Measurements from ENCODE around the gene SCN5A. TPM values are rescaled to one million over a fixed set of nuclear protein-coding genes. Genes with fewer than 3 reads are reported as not detected.
A peak's percentile ranks its signal among the peaks of the same experiment; 100 is the strongest.

Gene SCN5A
- total RNA-seq, 1 donor from 2014 or later = 4.2 TPM

DNA sequence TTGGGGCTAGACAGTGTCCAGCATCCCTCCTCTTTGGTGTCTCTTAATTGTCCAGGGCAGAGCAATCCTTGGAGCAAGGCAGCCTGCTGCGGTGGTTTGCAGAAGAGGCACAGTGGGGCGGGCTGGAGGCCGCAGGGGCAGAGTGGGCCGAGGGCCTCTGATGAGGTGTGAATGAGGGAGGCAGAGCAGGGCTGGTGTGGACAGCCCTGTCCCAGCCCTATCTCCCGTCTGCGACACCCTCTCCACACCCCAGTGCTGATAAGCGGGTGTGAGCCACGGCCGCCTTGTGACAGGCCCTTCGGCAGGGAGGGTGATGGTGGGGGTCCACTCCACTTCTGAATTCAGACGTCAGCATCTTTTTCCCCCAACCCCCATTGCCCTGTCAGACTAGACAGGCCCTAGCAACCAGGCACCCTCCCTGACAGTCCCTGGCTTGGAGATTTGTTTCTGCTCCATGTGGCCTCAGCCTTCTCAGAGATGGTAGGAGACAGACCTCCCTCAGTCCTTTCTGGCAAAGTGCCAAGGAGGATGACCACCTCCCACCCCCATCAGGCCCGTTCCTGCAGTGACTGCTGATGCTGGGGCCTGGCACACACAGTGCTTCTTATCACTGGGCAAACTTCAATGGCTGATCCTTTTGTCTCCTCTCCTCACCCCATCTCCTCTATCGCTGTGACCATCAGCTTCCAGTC is 116.1 kb downstream of the SCN5A start:
- H3K27ac Mint-ChIP-seq = no peak overlapping the region
- H3K36me3 Mint-ChIP-seq (ENCODE audit: insufficient read depth) = peaks cover 19% of the 10 kb centered on the region
- DNase-seq (ENCODE audit: low spot score, unreplicated experiment) = no peak
- no peaks in the 10 kb centered on the region for H3K27me3 Mint-ChIP-seq
- TF ChIP-seq CTCF (IDR thresholded peaks at IDR 0.05; ENCODE audit: unreplicated experiment) = no peak
- H3K4me1 Mint-ChIP-seq (ENCODE audit: low read depth) = no peaks in the 10 kb centered on the region
- no peak overlapping the region for H3K4me3 Mint-ChIP-seq (ENCODE audit: low read depth)
- H3K9me3 Mint-ChIP-seq (ENCODE audit: low read depth) = peaks cover 3% of the 10 kb centered on the region

- no peak for TF ChIP-seq CTCF (IDR thresholded peaks at IDR 0.05; ENCODE audit: unreplicated experiment)
- Mint-ChIP-seq H3K27me3 (no peaks in the 10 kb centered on the region), H3K4me3 (ENCODE audit: low read depth) (no peak overlapping the region), H3K4me1 (ENCODE audit: low read depth) (no peaks in the 10 kb centered on the region), H3K9me3 (ENCODE audit: low read depth) (peaks cover 3% of the 10 kb centered on the region), H3K36me3 (ENCODE audit: insufficient read depth) (peaks cover 19% of the 10 kb centered on the region), H3K27ac (peak overlapping the region; percentile 93)
- no peak for DNase-seq (ENCODE audit: low spot score, unreplicated experiment)
Measured at GRCh38 chr3:38532529-38532928, 117.0 kb downstream of the SCN5A start.

- peak; percentile 17 for TF ChIP-seq CTCF (IDR thresholded peaks at IDR 0.05; ENCODE audit: unreplicated experiment)
- Mint-ChIP-seq H3K36me3 (ENCODE audit: insufficient read depth) (peaks cover 14% of the 10 kb centered on the region), H3K27ac (no peak overlapping the region), H3K4me1 (ENCODE audit: low read depth) (no peaks in the 10 kb centered on the region), H3K4me3 (ENCODE audit: low read depth) (no peak overlapping the region), H3K9me3 (ENCODE audit: low read depth) (no peaks in the 10 kb centered on the region), H3K27me3 (no peaks in the 10 kb centered on the region)
- no peak for DNase-seq (ENCODE audit: low spot score, unreplicated experiment)
Measured at GRCh38 chr3:38528457-38528856, 121.0 kb downstream of the SCN5A start.

GRCh38 chr3:38526792-38527191 is 122.7 kb downstream of the SCN5A start:
- Mint-ChIP-seq H3K4me3 (ENCODE audit: low read depth) (no peak overlapping the region), H3K27ac (no peak overlapping the region), H3K9me3 (ENCODE audit: low read depth) (no peaks in the 10 kb centered on the region), H3K27me3 (no peaks in the 10 kb centered on the region), H3K36me3 (ENCODE audit: insufficient read depth) (peaks cover 14% of the 10 kb centered on the region), H3K4me1 (ENCODE audit: low read depth) (no peaks in the 10 kb centered on the region)
- no peak for DNase-seq (ENCODE audit: low spot score, unreplicated experiment)
- TF ChIP-seq CTCF (IDR thresholded peaks at IDR 0.05; ENCODE audit: unreplicated experiment) = no peak

DNA sequence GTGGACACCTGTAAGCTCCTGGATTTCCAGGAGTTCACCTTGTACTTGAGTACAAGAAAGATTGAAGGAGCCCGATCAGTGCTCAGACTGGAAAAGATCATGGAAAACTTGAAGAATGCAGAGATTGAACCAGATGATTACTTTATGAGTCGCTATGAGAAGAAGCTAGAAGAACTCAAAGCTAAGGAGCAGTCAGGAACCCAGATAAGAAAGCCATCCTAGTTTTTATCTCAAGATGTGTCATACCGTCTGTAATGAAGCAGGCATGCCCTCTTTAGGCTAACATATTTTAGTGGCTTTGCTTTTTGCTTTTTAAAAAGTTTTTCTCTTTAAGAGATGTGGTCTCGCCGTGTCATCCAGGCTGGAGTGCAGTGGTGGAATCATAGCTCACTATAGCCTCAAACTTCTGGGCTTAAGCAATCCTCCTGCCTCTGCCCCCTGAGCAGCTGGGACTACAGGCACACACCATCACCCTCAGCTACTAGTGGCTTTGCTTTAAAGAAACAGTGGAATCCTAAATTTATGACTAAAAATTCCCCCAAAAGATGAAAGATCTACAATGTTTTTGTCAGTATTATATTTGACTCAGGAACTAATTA is 125.2 kb downstream of the SCN5A start:
- no peak overlapping the region for H3K27ac Mint-ChIP-seq
- no peak for TF ChIP-seq CTCF (IDR thresholded peaks at IDR 0.05; ENCODE audit: unreplicated experiment)
- H3K27me3 Mint-ChIP-seq = no peaks in the 10 kb centered on the region
- DNase-seq (ENCODE audit: low spot score, unreplicated experiment) = no peak
- H3K4me1 Mint-ChIP-seq (ENCODE audit: low read depth) = peaks cover 4% of the 10 kb centered on the region
- peaks cover 12% of the 10 kb centered on the region for H3K36me3 Mint-ChIP-seq (ENCODE audit: insufficient read depth)
- H3K4me3 Mint-ChIP-seq (ENCODE audit: low read depth) = no peak overlapping the region
- H3K9me3 Mint-ChIP-seq (ENCODE audit: low read depth) = no peaks in the 10 kb centered on the region
